HepG2 (cell line): Measurements from ENCODE around the gene NT5C1B. TPM values are rescaled to one million over a fixed set of nuclear protein-coding genes. Genes with fewer than 3 reads are reported as not detected.

ENCODE experiments used
- ATAC-seq: fragments of 200-7000 bp; cut with Tn5 transposase; 3 replicates; pipeline ENCODE4 v1.9.1; 2020; ENCODE audit warnings: mild to moderate bottlenecking, moderate library complexity
- BruUV-seq: library from RNA; stranded (reverse); fragments of 400-500 nt; replicated peaks from 2 replicates; lab custom pipeline; 2021; lab: Mats Ljungman, UMichigan
- CTCF ChIA-PET: fragments of 300-600 bp; formaldehyde crosslinking; extraction: SDS; loops from one replicate; lab custom pipeline; 2021; ENCODE audit warnings: low total read pairs, inconsistent platforms, low intra/inter-chr PET ratio; lab: Yijun Ruan, JAX
- POLR2A ChIA-PET: fragments of 350-600 bp; sonication (Branson Sonifier 250); formaldehyde crosslinking; loops from one replicate; lab custom pipeline; 2020; ENCODE audit warnings: antibody characterized with exemption, inconsistent platforms; lab: Yijun Ruan, JAX
- DNase-seq: peaks from one replicate; pipeline ENCODE4 v3.0.0-alpha.2; 2015; ENCODE audit warnings: low spot score
- FAIRE-seq: peaks from 3 replicates; lab custom pipeline; 2011; peaks lifted over from hg19 to GRCh38; lab: Jason Lieb, UNC
- H2AFZ ChIP-seq: one replicate; pipeline ENCODE4 v1.6.1; 2011; ENCODE audit warnings: low read length, inconsistent platforms
- H3K27ac ChIP-seq: fragments of 300-600 bp; 3 replicates; pipeline ENCODE4 v1.8.0; 2011; ENCODE audit warnings: mixed run types, mild to moderate bottlenecking, mixed read lengths, low read length, inconsistent platforms; ENCODE audit not compliant: insufficient read depth; ENCODE audit errors: extremely low read length
- H3K27me3 ChIP-seq, 2 experiments: fragments of 200-600 bp in 1 of 2; 2 replicates in 1 of 2; 3 replicates in 1 of 2; pipeline versions ENCODE4 v1.6.0 to v1.8.0; 2011; ENCODE audit warnings: low read length in 2 of 2, mild to moderate bottlenecking in 2 of 2, moderate library complexity in 2 of 2, inconsistent platforms in 1 of 2; ENCODE audit not compliant: insufficient read depth in 2 of 2, control insufficient read depth in 1 of 2
- H3K36me3 ChIP-seq, 2 experiments: fragments of 200-600 bp in 1 of 2; replicated peaks in 1 of 2; 2 replicates in 1 of 2; 3 replicates in 1 of 2; pipeline versions ENCODE4 v1.5.1 to v1.8.0; 2011; ENCODE audit warnings: low read length in 2 of 2, inconsistent platforms in 1 of 2; ENCODE audit not compliant: insufficient read depth in 2 of 2, control insufficient read depth in 1 of 2
- H3K4me1 ChIP-seq: 2 replicates; pipeline ENCODE4 v1.5.1; 2012; ENCODE audit warnings: low read length, inconsistent platforms; ENCODE audit not compliant: insufficient read depth
- H3K4me2 ChIP-seq: 2 replicates; pipeline ENCODE4 v1.6.0; 2011; ENCODE audit warnings: low read depth, low read length, inconsistent platforms
- H3K4me3 ChIP-seq, 3 experiments: fragments of 200-600 bp in 1 of 3; sonication (generic), shearing (Covaris generic) in 1 of 3; replicated peaks in 1 of 3; 2 replicates each; pipeline ENCODE4 v1.5.1; 2011 to 2016; ENCODE audit warnings: low read length in 3 of 3, inconsistent platforms in 2 of 3, low read depth in 2 of 3, mild to moderate bottlenecking in 2 of 3, control low read depth in 1 of 3, mixed read lengths in 1 of 3; ENCODE audit not compliant: insufficient read depth in 1 of 3
- H3K79me2 ChIP-seq: one replicate; pipeline ENCODE4 v1.6.1; 2011; ENCODE audit warnings: low read length, inconsistent platforms; ENCODE audit not compliant: insufficient read depth
- H3K9ac ChIP-seq: 2 replicates; pipeline ENCODE4 v1.6.0; 2011; ENCODE audit warnings: mild to moderate bottlenecking, low read depth, low read length, inconsistent platforms; ENCODE audit not compliant: insufficient read depth
- H3K9me3 ChIP-seq: 2 replicates; pipeline ENCODE4 v1.5.1; 2012; ENCODE audit warnings: mild to moderate bottlenecking, low read length
- H4K20me1 ChIP-seq: 2 replicates; pipeline ENCODE4 v1.6.0; 2011; ENCODE audit warnings: inconsistent platforms, mild to moderate bottlenecking, low read length, moderate library complexity; ENCODE audit not compliant: insufficient read depth
- BCLAF1 ChIP-seq: fragments of 450-650 bp; IDR thresholded peaks from 2 replicates; pipeline ENCODE4 v1.6.1; 2017; ENCODE audit warnings: mild to moderate bottlenecking
- BORCS8-MEF2B ChIP-seq: sonication (generic); formaldehyde crosslinking; IDR thresholded peaks from 2 replicates; pipeline ENCODE4 v1.8.0; 2022; ENCODE audit warnings: mild to moderate bottlenecking, missing genetic modification reagents
- CBFB ChIP-seq: sonication (generic); formaldehyde crosslinking; IDR thresholded peaks from 2 replicates; pipeline ENCODE4 v1.4.0; 2020; ENCODE audit warnings: missing genetic modification reagents
- EED ChIP-seq: sonication (generic); formaldehyde crosslinking; IDR thresholded peaks from 2 replicates; pipeline ENCODE4 v1.5.0; 2020; ENCODE audit warnings: mild to moderate bottlenecking, missing genetic modification reagents
- ELF4 ChIP-seq: sonication (generic); formaldehyde crosslinking; IDR thresholded peaks from 2 replicates; pipeline ENCODE4 v1.5.0; 2020; ENCODE audit warnings: missing genetic modification reagents, mild to moderate bottlenecking, moderate library complexity, borderline replicate concordance
- KDM4B ChIP-seq: sonication (generic); formaldehyde crosslinking; IDR thresholded peaks from 2 replicates; pipeline ENCODE4 v1.4.0; 2020; ENCODE audit warnings: missing genetic modification reagents
- MTF2 ChIP-seq: sonication (generic); formaldehyde crosslinking; IDR thresholded peaks from 2 replicates; pipeline ENCODE4 v1.5.0; 2020; ENCODE audit warnings: missing genetic modification reagents, borderline replicate concordance
- POLR2G ChIP-seq: fragments of 200-400 bp; formaldehyde crosslinking; IDR thresholded peaks from 2 replicates; pipeline ENCODE4 v1.6.1; 2018; ENCODE audit warnings: mild to moderate bottlenecking, low read depth, low read length, moderate library complexity
- RORA ChIP-seq: sonication (generic); formaldehyde crosslinking; IDR thresholded peaks from 2 replicates; pipeline ENCODE4 v1.5.0; 2020; ENCODE audit warnings: mild to moderate bottlenecking, missing genetic modification reagents, moderate library complexity
- SETDB1 ChIP-seq: sonication (generic); formaldehyde crosslinking; IDR thresholded peaks from 2 replicates; pipeline ENCODE4 v1.5.1; 2020; ENCODE audit warnings: missing genetic modification reagents, mild to moderate bottlenecking, borderline replicate concordance
- SMAD1 ChIP-seq: sonication (generic); formaldehyde crosslinking; IDR thresholded peaks from 2 replicates; pipeline ENCODE4 v1.4.0; 2020; ENCODE audit warnings: missing genetic modification reagents, low read depth, mild to moderate bottlenecking, borderline replicate concordance
- WGBS: methylation state at CpG from one replicate; pipeline ENCODE4 v1.1.6; 2017; ENCODE audit warnings: low lambda C conversion rate; 5-methylcytosine and 5-hydroxymethylcytosine counted together
- in situ Hi-C: cut with HindIII; loops from 2 replicates; pipeline ENCODE4 v1.10.0; 2017; ENCODE audit warnings: low pct_unique_long_range_greater_than_20kb; ENCODE audit not compliant: extremely low pct_ligation_motif_present
- intact Hi-C: fragments of 100-400 bp; cut with micrococcal nuclease; formaldehyde crosslinking; loops from one replicate; pipeline ENCODE4 v1.10.0; 2022; ENCODE audit not compliant: unreplicated experiment
- polyA plus RNA-seq, 8 experiments: library from polyadenylated mRNA; depleted of rRNA in 3 of 8; stranded (reverse) in 7 of 8; unstranded in 1 of 8; fragments of >200 nt; fragmentation: Illumina TruSeq in 4 of 8; extraction: Trizol in 4 of 8; gene quantifications; 2 replicates each; pipeline versions ENCODE4 v1.2.1 to v1.2.3, GENCODE V29; 2011 to 2016; ENCODE audit warnings: low read depth in 4 of 8, missing spikeins in 1 of 8, mixed read lengths in 1 of 8; ENCODE audit not compliant: insufficient read depth in 1 of 8
- total RNA-seq, 5 experiments: library from RNA; depleted of rRNA; stranded (reverse); fragments of >200 nt; fragmentation: Illumina TruSeq; extraction: Trizol; gene quantifications; 2 replicates each; pipeline ENCODE4 v1.2.3, GENCODE V29; 2016; ENCODE audit warnings: low read depth in 1 of 5
- TF ChIP-seq, protein P1 (sequence below): sonication (generic); formaldehyde crosslinking; IDR thresholded peaks from 2 replicates; pipeline ENCODE4 v1.4.0; 2020; ENCODE audit warnings: missing genetic modification reagents, borderline replicate concordance

Gene NT5C1B
- total and polyA plus RNA-seq, 2 of the 13 experiments (the other 11 are each of a cell fraction or from before 2014, with no cell fraction given): not detected

- no peaks in the 10 kb centered on the region for H3K27me3 ChIP-seq
- no peak overlapping the region for H3K27ac ChIP-seq
- H3K4me3 ChIP-seq: no peak overlapping the region
- FAIRE-seq (no peak), DNase-seq (no peak), ATAC-seq (no peak)
- no peaks in the 10 kb centered on the region for H4K20me1 ChIP-seq
- no peak overlapping the region for H3K9ac ChIP-seq
- H2AFZ ChIP-seq: no peak overlapping the region
- ChIA-PET CTCF (no interaction called here), POLR2A (interaction anchor here (1.4 kb wide), 1 partner anchor 15 kb away, joined by 4 read pairs; no protein-coding TSS in a partner anchor)
- no peaks in the 10 kb centered on the region for H3K9me3 ChIP-seq
- no peaks in the 10 kb centered on the region for H3K79me2 ChIP-seq
- H3K4me1 ChIP-seq: peaks cover 11% of the 10 kb centered on the region; the same call in 1 of the 2 replicates
- H3K36me3 ChIP-seq: no peaks in the 10 kb centered on the region
- no peak overlapping the region for H3K4me2 ChIP-seq
- intact Hi-C loops (no loop called here), in situ Hi-C loops (no loop called here)
- no peak for TF ChIP-seq CBFB (CRISPR knock-in tag)
- no peak for TF ChIP-seq RORA
- TF ChIP-seq SETDB1: no peak
- TF ChIP-seq, protein P1, sequence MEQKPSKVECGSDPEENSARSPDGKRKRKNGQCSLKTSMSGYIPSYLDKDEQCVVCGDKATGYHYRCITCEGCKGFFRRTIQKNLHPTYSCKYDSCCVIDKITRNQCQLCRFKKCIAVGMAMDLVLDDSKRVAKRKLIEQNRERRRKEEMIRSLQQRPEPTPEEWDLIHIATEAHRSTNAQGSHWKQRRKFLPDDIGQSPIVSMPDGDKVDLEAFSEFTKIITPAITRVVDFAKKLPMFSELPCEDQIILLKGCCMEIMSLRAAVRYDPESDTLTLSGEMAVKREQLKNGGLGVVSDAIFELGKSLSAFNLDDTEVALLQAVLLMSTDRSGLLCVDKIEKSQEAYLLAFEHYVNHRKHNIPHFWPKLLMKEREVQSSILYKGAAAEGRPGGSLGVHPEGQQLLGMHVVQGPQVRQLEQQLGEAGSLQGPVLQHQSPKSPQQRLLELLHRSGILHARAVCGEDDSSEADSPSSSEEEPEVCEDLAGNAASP: no peak
- WGBS: 15% methylated on average over 3 of the region's 3 CpGs
- no TSS peak for BruUV-seq
Measured at GRCh38 chr2:18544171-18544570, 45.2 kb downstream of the NT5C1B start.

GRCh38 chr2:18540872-18541271, 48.5 kb downstream of the NT5C1B start:
- ChIA-PET CTCF (no interaction called here), POLR2A (no interaction called here)
- Histone ChIP-seq H2AFZ (no peak overlapping the region), H3K27me3 (no peaks in the 10 kb centered on the region), H3K36me3 (no peaks in the 10 kb centered on the region), H3K4me3 (no peak overlapping the region), H3K4me1 (peaks cover under 1% of the 10 kb centered on the region; the same call in 1 of the 2 replicates), H4K20me1 (no peaks in the 10 kb centered on the region), H3K9ac (no peak overlapping the region), H3K9me3 (no peaks in the 10 kb centered on the region), H3K4me2 (no peak overlapping the region), H3K79me2 (no peaks in the 10 kb centered on the region), H3K27ac (no peak overlapping the region)
- ATAC-seq: no peak
- intact Hi-C loops: no loop called here
- FAIRE-seq: no peak
- WGBS: 46% methylated on average over 2 of the region's 2 CpGs
- no TSS peak for BruUV-seq
- in situ Hi-C loops: no loop called here
- no peak for DNase-seq
- no peak for TF ChIP-seq KDM4B (CRISPR knock-in tag)
- no peak for TF ChIP-seq ELF4 (CRISPR knock-in tag)
- no peak for TF ChIP-seq SMAD1 (CRISPR knock-in tag)
- no peak for TF ChIP-seq MTF2 (CRISPR knock-in tag)
- no peak for TF ChIP-seq BORCS8-MEF2B (CRISPR knock-in tag)
- TF ChIP-seq EED (CRISPR knock-in tag): no peak
- TF ChIP-seq BCLAF1: no peak
- TF ChIP-seq POLR2G: no peak
